Stomach (tissue), 19 donors: ENCODE measurements around the gene CHMP2B. TPM values are rescaled to one million over a fixed set of nuclear protein-coding genes. Genes with fewer than 3 reads are reported as not detected.

Experiments used
- DNase-seq, 2 donors: peaks; one replicate each; pipeline versions ENCODE4 v3.0.0 to v3.0.0-alpha.2; 2013 to 2019
- H3K27ac ChIP-seq, 5 donors: fragments of 200-600 bp in 4 of 5; sonication (generic) in 4 of 5; one replicate each; pipeline ENCODE4 v1.5.1; 2013 to 2019; ENCODE audit warnings: mild to moderate bottlenecking in 1 of 5, moderate library complexity in 1 of 5
- H3K27me3 ChIP-seq, 3 donors: fragments of 200-600 bp; sonication (generic); one replicate each; pipeline ENCODE4 v1.5.1; 2017 to 2019; ENCODE audit warnings: mixed run types in 1 of 3
- H3K36me3 ChIP-seq, 4 donors: fragments of 200-600 bp; sonication (generic); 1 replicate in 3 of 4; 2 replicates in 1 of 4; pipeline ENCODE4 v1.5.1; 2016 to 2019
- H3K4me1 ChIP-seq, 4 donors: fragments of 200-600 bp; sonication (generic); one replicate each; pipeline ENCODE4 v1.5.1; 2016 to 2019
- H3K4me3 ChIP-seq, 4 donors: fragments of 200-600 bp; sonication (generic) in 3 of 4; one replicate each; pipeline ENCODE4 v1.5.1; 2016 to 2019; ENCODE audit warnings: mild to moderate bottlenecking in 1 of 4
- H3K9me3 ChIP-seq, 4 donors: fragments of 200-600 bp; sonication (generic); one replicate each; pipeline ENCODE4 v1.5.1; 2016 to 2019
- EP300 ChIP-seq: sonication (generic); formaldehyde crosslinking; IDR thresholded peaks from one replicate; pipeline ENCODE4 v1.6.1; 2017; ENCODE audit warnings: antibody characterized with exemption
- POLR2A ChIP-seq, 4 donors: fragments of 450-650 bp; IDR thresholded peaks; one replicate each; pipeline ENCODE4 v1.6.1; 2016; ENCODE audit warnings: antibody characterized with exemption in 4 of 4, control low read depth in 2 of 4, mild to moderate bottlenecking in 1 of 4, moderate library complexity in 1 of 4
- POLR2AphosphoS5 ChIP-seq, 3 donors: sonication (generic); formaldehyde crosslinking; IDR thresholded peaks; one replicate each; pipeline ENCODE4 v1.6.1; 2016; ENCODE audit warnings: antibody characterized with exemption in 3 of 3
- WGBS, 5 donors: extraction: QIAGEN DNeasy Blood & Tissue Kit in 3 of 5; methylation state at CpG; one replicate each; pipeline versions ENCODE4 v1.1.5 to v1.1.7; 2013 to 2018; 5-methylcytosine and 5-hydroxymethylcytosine counted together
- intact Hi-C: fragments of 100-400 bp; cut with DNase I; formaldehyde crosslinking; loops from one replicate; pipeline ENCODE4 v1.15.1; 2023; ENCODE audit warnings: low total_unique reads
- long read RNA-seq, 10 donors: transcript quantifications; one replicate each; lab custom pipeline, GENCODE V29; 2026
- polyA plus RNA-seq, 3 donors: library from polyadenylated mRNA; stranded (reverse); fragments of 200-250 nt; gene quantifications; one replicate each; pipeline ENCODE4 v1.2.3, GENCODE V29; 2013
- total RNA-seq, 5 donors: library from RNA; depleted of rRNA; stranded (reverse); fragments of >200 nt; gene quantifications; one replicate each; pipeline versions ENCODE4 v1.1.0 to v1.2.3, GENCODE V29; 2014 to 2016
- TF ChIP-seq, protein P1 (sequence below), 7 experiments: fragments of 450-650 bp in 4 of 7; fragments of 200-600 bp in 3 of 7; sonication (generic) in 3 of 7; IDR thresholded peaks; one replicate each; pipeline ENCODE4 v1.5.1; 2016 to 2019; ENCODE audit warnings: antibody characterized with exemption in 7 of 7, control low read depth in 2 of 7, mild to moderate bottlenecking in 1 of 7
- donor health status: healthy with polysubstance abuse.
- donor health status: Bipolar disorder and iron deficiency.
- donor health status: healthy.

CHMP2B gene, protein sequence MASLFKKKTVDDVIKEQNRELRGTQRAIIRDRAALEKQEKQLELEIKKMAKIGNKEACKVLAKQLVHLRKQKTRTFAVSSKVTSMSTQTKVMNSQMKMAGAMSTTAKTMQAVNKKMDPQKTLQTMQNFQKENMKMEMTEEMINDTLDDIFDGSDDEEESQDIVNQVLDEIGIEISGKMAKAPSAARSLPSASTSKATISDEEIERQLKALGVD
- total RNA-seq: 10 to 100 TPM in 4 of 5 donors, 1 to 10 TPM in 1; 1.2 to 67.2 (median 17.1) TPM
- polyA plus RNA-seq: 10 to 100 TPM; 21.1 to 51.3 (median 27.3) TPM
- long read RNA-seq, donor 1, transcript CHMP2B-201 (6 exons, 2,557 nt): major isoform, 12 of 12 reads
- long read RNA-seq, donor 1, partial matches to known transcripts: 0 of 12 reads
- long read RNA-seq, donor 1, other reads (novel, unspliced or antisense): 0 of 12 reads
- long read RNA-seq, donor 2, transcript CHMP2B-201 (6 exons, 2,557 nt): major isoform, 13 of 21 reads
- long read RNA-seq, donor 2, partial matches to known transcripts: 7 of 21 reads
- long read RNA-seq, donor 2, other reads (novel, unspliced or antisense): 0 of 21 reads
- long read RNA-seq, donor 3, transcript CHMP2B-201 (6 exons, 2,557 nt): major isoform, 12 of 13 reads
- long read RNA-seq, donor 3, partial matches to known transcripts: 0 of 13 reads
- long read RNA-seq, donor 3, other reads (novel, unspliced or antisense): 0 of 13 reads
- long read RNA-seq, donor 4, partial matches to known transcripts: 0 of 2 reads
- long read RNA-seq, donor 4, other reads (novel, unspliced or antisense): 0 of 2 reads
- long read RNA-seq, donor 5, transcript CHMP2B-201 (6 exons, 2,557 nt): major isoform, 17 of 17 reads
- long read RNA-seq, donor 5, partial matches to known transcripts: 0 of 17 reads
- long read RNA-seq, donor 5, other reads (novel, unspliced or antisense): 0 of 17 reads
- long read RNA-seq, donor 6: 0 reads
- long read RNA-seq, donor 7, transcript CHMP2B-201 (6 exons, 2,557 nt): major isoform, 22 of 41 reads
- long read RNA-seq, donor 7, partial matches to known transcripts: 19 of 41 reads
- long read RNA-seq, donor 7, other reads (novel, unspliced or antisense): 0 of 41 reads
- long read RNA-seq, donor 8, transcript CHMP2B-201 (6 exons, 2,557 nt): major isoform, 23 of 24 reads
- long read RNA-seq, donor 8, partial matches to known transcripts: 0 of 24 reads
- long read RNA-seq, donor 8, other reads (novel, unspliced or antisense): 0 of 24 reads
- long read RNA-seq, donor 9, transcript CHMP2B-201 (6 exons, 2,557 nt): major isoform, 6 of 7 reads
- long read RNA-seq, donor 9, partial matches to known transcripts: 0 of 7 reads
- long read RNA-seq, donor 9, other reads (novel, unspliced or antisense): 0 of 7 reads
- long read RNA-seq, donor 10, transcript CHMP2B-201 (6 exons, 2,557 nt): major isoform, 7 of 9 reads
- long read RNA-seq, donor 10, partial matches to known transcripts: 0 of 9 reads
- long read RNA-seq, donor 10, other reads (novel, unspliced or antisense): 0 of 9 reads

DNA sequence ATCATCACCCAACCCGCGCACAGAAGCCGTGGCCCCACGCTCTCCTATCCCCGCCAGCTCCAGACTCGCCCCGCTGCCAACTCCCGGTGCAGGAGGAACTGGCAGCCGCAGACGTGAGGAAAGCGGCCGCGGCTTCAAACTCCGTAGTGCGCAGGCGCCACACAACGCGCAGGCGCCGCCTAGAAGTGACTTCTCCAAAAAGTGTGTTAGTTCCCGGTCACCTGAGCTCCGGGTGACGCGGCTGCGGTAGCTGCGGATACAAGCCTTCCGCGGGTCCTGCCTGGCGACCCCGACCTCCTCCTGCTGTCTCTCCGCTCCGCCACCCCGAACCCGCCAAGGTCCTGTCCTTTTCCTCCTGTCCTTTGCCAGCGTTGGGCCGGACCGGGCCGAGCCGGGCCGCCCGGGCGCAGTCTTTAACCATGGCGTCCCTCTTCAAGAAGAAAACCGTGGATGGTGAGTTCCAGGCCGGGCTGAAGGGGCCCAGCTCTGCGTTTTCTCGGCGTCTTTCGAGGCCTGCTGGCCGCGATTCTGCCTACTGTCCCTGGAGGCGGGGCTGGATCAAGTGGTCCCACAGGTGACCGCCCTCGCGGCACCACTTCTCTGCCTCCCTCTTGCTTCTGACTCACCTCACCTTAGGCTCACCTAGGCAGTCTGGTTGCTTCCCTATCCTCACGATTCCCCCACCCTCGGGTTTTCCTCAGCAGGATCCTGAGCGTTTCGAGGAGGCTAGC lies at the start of gene CHMP2B:
Gene CHMP2B (plus strand): TSS at position 206 of the 731 bp plus-strand sequence. CDS start 214 bp downstream, at position 420.
- WGBS, 5 donors: 0% methylated on average over 36 to 59 of the region's 59 CpGs

DNA sequence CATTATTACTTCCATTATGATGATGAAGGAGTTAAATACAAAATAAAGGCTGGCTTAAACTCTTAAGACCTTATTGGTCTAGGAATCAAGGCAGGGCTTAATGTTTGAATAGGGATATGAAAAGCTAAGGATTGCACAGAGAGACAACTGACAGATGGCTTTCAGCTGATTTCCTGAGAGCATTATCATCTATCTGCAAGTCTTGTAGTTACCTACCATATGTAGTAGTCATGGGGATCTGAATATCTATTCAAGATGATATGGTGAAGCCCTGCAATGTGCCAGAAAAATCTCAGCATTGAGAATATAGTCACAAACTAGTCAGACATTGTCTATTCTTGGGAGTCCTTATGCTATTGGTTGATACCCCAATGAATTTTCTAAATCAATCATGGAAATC lies 47.5 kb upstream of the CHMP2B start:
- Histone ChIP-seq H3K27me3 (no peaks in the 10 kb centered on the region), H3K9me3 (no peaks in the 10 kb centered on the region), H3K4me1 (no peaks in the 10 kb centered on the region), H3K36me3 (no peaks in the 10 kb centered on the region), H3K27ac (no peak overlapping the region), H3K4me3 (no peak overlapping the region)
- intact Hi-C loops: no loop called here
- DNase-seq: no peak
- TF ChIP-seq, protein P1, sequence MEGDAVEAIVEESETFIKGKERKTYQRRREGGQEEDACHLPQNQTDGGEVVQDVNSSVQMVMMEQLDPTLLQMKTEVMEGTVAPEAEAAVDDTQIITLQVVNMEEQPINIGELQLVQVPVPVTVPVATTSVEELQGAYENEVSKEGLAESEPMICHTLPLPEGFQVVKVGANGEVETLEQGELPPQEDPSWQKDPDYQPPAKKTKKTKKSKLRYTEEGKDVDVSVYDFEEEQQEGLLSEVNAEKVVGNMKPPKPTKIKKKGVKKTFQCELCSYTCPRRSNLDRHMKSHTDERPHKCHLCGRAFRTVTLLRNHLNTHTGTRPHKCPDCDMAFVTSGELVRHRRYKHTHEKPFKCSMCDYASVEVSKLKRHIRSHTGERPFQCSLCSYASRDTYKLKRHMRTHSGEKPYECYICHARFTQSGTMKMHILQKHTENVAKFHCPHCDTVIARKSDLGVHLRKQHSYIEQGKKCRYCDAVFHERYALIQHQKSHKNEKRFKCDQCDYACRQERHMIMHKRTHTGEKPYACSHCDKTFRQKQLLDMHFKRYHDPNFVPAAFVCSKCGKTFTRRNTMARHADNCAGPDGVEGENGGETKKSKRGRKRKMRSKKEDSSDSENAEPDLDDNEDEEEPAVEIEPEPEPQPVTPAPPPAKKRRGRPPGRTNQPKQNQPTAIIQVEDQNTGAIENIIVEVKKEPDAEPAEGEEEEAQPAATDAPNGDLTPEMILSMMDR (IDR thresholded peaks at IDR 0.05): no peak
- no peak for TF ChIP-seq POLR2AphosphoS5 (IDR thresholded peaks at IDR 0.05)
- TF ChIP-seq POLR2A (IDR thresholded peaks at IDR 0.05): no peak
- TF ChIP-seq EP300: no peak

More for the DNA sequence above, at the start of gene CHMP2B:
- Histone ChIP-seq H3K4me3 (peak within 1 kb of the TSS; percentile 58 to 90 (median 68)), H3K36me3 (no peaks in the 10 kb centered on the region), H3K9me3 (no peaks in the 10 kb centered on the region), H3K27me3 (no peaks in the 10 kb centered on the region), H3K4me1 (peaks cover 24 to 48% (median 37%) of the 10 kb centered on the region in 4 donors), H3K27ac (peak within 1 kb of the TSS; percentile 87 to 98 (median 94))
- intact Hi-C loops: no loop called here
- no peak for TF ChIP-seq EP300
- peak; percentile 85 to 94 (median 92) for TF ChIP-seq POLR2AphosphoS5 (IDR thresholded peaks at IDR 0.05)
- TF ChIP-seq, protein P1 (IDR thresholded peaks at IDR 0.05): no peak
- TF ChIP-seq POLR2A (IDR thresholded peaks at IDR 0.05): peak in 2 of 4 donors; percentile 16 to 75
- DNase-seq: peak; percentile 96 to 98

DNA sequence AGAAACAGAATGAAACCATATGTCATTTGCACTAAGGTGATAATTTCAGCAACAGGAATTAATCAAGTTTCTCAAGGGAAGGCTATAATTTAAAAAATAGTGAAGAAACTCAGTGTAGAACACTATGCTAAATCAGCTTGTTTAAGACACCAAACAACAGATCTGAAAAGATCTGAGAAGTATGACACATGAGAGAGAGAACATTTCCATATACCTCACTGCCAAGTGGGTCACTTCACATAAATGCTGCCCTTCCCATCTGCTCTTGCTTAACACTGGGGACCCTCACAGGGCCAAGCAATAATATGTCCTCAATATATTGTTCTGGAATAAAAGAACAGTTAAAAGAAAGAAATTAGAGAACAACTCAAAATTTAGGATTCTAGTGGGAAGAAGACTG lies 45.6 kb upstream of the CHMP2B start:
- no peaks in the 10 kb centered on the region for H3K4me1 ChIP-seq
- no peaks in the 10 kb centered on the region for H3K36me3 ChIP-seq
- no peak for TF ChIP-seq POLR2A (IDR thresholded peaks at IDR 0.05)
- TF ChIP-seq EP300: no peak
- TF ChIP-seq POLR2AphosphoS5 (IDR thresholded peaks at IDR 0.05): no peak
- TF ChIP-seq, protein P1 (IDR thresholded peaks at IDR 0.05): no peak
- H3K27ac ChIP-seq: no peak overlapping the region
- intact Hi-C loops: no loop called here
- H3K4me3 ChIP-seq: no peak overlapping the region
- no peak for DNase-seq
- no peaks in the 10 kb centered on the region for H3K9me3 ChIP-seq
- no peaks in the 10 kb centered on the region for H3K27me3 ChIP-seq
